ENCODE data around the gene OPCML.

DNA sequence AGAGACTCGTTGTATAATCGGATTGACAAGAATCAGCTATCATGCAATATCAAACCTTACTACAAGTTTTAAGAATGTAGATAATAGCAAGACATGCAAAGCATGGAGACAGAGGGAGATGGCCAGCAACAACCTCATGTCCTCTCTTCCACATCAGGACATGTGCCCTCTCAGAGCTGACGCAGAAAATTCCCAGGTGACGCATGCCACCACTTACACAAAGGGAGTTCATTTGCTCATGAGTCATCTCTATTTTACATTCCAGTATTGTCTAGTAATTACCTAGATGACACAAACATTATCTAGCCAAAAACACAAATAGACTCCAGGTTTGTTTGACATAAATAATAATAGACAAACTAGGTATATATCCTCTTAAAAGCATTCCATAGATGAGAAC, 38.1 kb upstream of the OPCML start:
- TF ChIP-seq, protein P1, sequence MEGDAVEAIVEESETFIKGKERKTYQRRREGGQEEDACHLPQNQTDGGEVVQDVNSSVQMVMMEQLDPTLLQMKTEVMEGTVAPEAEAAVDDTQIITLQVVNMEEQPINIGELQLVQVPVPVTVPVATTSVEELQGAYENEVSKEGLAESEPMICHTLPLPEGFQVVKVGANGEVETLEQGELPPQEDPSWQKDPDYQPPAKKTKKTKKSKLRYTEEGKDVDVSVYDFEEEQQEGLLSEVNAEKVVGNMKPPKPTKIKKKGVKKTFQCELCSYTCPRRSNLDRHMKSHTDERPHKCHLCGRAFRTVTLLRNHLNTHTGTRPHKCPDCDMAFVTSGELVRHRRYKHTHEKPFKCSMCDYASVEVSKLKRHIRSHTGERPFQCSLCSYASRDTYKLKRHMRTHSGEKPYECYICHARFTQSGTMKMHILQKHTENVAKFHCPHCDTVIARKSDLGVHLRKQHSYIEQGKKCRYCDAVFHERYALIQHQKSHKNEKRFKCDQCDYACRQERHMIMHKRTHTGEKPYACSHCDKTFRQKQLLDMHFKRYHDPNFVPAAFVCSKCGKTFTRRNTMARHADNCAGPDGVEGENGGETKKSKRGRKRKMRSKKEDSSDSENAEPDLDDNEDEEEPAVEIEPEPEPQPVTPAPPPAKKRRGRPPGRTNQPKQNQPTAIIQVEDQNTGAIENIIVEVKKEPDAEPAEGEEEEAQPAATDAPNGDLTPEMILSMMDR (conservative IDR thresholded peaks at IDR 0.05; ENCODE audit: low read depth, low read length): no peak
- TF ChIP-seq EZH2phosphoT487 (IDR thresholded peaks at IDR 0.05; ENCODE audit: borderline replicate concordance, low read length): no peak
- TF ChIP-seq EZH2 (IDR thresholded peaks at IDR 0.05; ENCODE audit: low read length, unreplicated experiment): no peak

Measured in PC-3 (cell line).